GM21423 (cell line): ENCODE results near the gene SNRNP25.
"Not testable (repeated sequence)": the region's sequence is repeated elsewhere in the genome, so short reads cannot be mapped to it uniquely, and the experiment has no call there.

Source experiments
- ATAC-seq: cut with Tn5 transposase; IDR thresholded peaks from one replicate; pipeline ENCODE4 v1.9.1; 2021; ENCODE audit warnings: mild to moderate bottlenecking, moderate library complexity; ENCODE audit not compliant: unreplicated experiment

Gene SNRNP25

DNA sequence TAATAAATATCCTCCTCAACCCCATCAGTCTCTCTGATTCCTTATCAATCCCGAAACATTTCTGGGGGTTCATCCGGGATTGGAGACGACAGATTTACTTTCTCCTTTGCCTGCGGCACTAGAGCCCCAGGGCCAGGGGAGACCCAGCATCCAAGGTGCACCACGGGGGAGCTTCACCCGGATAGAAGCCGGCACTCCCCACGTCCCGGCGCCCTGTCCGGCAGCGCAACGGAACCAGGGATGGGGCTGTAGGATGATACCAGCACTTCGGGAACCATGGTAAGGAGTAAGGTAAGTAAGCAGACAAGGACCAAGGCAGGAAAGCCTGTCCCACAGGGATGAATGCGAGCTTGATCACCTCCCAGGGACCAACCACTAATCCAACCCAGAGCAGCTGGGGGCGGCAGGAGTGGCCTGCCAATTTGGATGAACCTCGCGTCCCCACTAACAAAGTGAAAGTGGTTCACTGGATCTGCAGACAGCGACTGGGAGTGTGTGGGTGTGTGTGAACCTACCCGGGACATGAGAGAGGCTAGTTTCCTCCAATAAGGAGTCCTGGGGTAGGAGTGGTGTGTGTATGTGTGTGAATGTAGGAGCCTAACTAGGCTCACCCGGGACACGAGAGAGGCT, 12.1 kb upstream of the SNRNP25 start:
- no peak for ATAC-seq

DNA sequence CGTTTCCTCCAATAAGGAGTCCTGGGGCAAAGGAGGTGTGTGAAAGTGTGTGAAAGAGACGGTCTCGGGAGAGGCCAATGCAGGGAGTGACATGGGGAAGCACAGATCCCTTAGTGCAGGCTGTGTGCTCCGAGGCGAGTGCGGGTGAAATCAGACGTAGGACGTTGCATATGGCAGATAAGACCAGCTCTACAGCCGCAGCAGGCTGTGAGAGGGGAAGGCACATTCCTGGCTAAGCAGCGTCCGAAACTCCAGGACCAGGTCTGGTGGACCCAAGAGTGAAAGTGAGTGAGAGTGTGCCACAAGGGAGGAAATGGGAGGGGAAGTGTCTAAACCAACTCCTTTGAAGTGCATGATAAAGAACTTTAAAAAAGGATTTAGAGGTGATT, 11.6 kb upstream of the SNRNP25 start:
- no peak for ATAC-seq

DNA sequence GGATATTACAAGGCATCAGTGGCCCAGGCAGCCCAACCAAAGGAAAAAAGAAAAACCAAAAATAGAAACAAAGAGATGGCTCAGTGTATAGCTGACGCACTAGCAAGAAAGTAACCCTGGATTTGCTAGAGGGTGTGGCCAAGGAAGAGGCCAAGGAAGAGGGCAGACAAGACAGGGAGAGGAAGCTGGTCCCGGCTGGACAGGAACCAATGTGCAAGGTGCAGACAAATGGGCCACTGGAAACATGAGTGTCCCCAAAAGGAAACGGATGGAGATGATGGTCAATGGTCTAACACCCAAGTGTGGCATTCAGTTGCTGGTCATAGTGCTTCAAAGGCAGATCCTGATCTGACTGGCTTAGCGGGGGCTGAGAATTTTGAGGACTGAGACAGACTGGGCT, 10.9 kb upstream of the SNRNP25 start:
- no peak for ATAC-seq

DNA sequence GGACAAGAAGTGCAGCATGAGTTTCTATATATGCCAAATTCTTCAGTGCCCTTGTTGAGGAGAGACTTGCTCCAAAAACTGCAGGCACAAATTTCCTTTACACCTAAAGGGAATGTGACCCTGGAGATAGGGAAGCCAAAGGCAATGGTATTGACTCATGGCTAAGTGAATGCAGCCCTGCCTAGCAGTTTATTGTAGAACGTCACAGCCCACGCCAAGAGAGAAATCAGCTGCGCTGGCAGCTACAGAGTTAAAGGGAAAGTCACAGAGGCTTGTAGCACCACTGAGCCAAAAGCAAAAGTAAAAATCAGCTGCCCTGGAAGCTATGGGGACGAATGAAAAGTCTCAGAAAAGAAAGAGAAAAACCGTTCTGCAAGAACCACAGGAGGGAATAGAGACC, 10.3 kb upstream of the SNRNP25 start:
- ATAC-seq, result no peak

DNA sequence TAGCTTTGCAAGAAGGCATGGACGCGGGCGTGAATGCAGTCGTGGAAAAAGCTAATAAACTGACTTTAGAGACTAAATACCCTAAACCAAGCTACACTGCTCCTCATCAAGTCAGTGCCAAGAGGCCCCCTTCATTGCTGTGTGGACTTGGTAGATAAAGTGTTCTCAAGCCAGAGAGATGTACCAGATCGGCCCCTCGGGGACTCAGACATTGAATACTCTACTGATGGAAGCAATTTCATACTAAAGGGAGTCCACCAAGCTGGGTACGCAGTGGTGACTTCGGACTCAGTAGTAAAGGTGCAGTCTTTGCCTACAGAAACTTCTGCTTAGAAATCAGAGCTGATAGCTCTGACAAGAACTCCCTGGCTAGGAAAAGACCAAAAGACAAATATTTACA, 9.0 kb upstream of the SNRNP25 start:
- no peak for ATAC-seq

DNA sequence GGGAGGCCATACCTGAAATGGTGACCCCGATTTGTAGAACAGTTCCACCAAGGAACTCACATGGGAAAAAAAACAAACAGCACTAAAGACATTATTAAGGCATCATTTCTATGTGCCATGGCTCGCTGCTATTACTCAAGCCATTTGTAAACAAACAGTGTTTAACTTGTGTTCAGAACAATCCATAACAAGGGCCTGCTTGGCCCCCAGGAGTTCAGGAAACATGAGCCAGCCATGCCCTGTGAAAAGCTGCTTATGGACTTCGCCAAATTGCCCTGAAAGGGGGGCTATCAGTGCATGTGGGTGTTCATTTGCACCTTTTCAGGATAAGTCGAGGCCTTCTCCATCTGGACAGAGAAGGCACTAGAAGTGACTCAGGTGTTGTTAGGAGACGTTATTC, 8.2 kb upstream of the SNRNP25 start:
- ATAC-seq, result no peak

DNA sequence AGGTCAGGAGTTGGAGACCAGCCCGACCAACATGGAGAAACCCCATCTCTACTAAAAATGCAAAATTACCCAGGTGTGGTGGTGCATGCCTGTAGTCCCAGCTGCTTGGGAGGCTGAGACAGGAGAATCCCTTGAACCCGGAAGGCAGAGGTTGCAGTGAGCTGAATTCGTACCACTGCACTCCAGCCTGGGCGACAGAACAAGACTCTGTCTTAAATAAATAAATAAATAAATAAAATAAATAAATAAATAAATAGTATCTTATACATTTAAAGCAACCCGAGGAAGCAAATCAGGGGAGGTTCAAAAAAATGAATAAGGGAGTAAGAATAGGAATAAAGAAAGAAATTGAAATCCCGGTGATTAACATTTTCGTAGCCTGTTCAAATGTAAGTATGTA, 7.1 kb upstream of the SNRNP25 start:
- ATAC-seq, result not testable (repeated sequence)

DNA sequence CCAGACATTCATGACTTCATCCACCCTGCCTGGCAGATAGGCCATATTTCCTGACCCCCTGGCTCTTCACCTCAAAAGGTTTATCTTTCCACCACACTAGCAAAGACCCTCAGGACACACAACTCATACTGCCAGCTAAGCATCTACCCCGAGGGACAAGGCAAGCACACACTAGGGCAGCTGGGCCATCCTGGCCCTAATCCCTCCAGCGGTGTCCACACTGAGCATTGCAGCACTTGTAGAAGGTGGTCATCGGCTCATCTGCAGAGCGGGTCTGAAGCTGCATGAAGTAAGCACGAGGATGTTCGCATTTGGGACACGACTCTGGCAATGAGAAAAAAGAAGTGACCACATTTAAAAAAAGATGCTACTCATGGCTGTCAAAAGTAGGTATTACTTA, 6.4 kb upstream of the SNRNP25 start:
- no peak for ATAC-seq

DNA sequence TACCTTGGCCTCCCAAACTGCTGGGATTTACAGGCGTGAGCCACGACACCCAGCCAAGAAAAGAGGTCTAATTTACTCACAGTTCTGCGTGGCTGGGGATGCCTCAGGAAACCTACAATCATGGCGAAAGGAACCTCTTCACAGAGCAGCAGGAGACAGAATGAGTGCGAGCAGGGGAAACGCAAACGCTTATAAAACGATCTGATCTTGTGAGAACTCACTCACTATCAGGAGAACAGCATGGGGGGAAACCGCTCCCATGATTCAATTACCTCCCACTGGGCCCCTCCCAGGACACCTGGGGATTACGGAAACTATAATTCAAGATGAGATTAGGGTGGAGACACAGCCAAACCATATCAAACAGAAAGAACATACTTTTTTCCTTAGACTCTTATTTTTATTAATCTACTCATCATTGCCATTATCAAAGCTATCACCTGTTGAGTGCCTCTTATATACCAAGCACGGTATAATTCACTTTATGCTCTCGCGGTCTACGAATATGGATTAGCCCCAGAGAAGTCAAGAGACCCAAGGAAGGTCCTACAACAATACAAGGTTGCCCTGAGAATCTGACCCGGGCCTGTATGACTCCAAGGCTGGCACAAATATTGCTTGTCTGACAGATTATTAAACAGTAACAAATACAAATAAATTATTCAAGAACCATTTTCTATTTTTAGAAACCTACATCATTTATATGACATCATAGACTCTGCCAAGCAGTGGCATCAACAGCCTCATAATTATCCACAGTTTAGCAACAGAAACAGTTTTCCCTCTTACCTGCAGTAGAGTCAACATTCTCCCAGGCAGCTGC, 2.6 kb upstream of the SNRNP25 start:
- ATAC-seq, result no peak

DNA sequence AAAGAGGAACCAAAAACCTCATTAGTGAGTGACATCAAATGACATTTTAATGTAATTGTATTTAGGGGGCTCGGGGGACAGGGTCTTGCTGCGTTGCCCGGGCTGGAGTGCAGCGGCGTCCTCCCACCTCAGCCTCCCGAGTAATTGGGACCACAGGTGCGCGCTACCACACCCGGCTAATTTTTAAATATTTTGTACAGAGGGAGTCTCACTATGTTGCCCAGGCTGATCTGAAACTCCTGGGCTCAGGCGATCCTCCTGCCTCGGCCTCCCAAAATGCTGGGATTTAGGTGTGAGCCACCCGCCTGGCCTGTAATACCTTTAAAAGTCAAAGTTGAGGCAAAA, 581 bp downstream of the SNRNP25 start:
- no peak for ATAC-seq

DNA sequence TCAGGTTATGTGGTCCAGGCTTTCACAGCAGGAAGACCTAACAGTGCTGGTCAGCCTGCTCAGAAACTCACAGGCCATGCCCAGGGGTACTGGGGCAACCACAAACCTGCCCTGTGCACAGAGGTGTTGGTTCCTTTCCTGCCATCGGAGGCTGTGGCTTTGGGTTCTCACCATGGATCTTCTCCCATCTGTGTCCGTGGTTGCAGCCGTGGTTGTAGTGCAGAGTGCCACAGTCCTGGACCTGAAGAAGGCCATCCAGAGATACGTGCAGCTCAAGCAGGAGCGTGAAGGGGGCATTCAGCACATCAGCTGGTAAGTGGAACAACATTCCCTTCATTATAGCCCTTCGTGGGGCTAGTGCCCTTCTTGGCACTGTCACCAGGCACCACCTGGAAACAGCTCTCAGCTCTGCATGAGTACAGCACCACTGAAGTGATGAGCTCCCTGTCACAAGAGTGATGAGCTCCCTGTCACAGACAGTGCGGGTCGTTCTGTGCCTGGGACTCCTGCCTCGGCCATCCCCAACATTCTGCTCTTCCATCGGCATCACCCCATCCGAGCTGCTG, 2.0 kb downstream of the SNRNP25 start:
- no peak for ATAC-seq

DNA sequence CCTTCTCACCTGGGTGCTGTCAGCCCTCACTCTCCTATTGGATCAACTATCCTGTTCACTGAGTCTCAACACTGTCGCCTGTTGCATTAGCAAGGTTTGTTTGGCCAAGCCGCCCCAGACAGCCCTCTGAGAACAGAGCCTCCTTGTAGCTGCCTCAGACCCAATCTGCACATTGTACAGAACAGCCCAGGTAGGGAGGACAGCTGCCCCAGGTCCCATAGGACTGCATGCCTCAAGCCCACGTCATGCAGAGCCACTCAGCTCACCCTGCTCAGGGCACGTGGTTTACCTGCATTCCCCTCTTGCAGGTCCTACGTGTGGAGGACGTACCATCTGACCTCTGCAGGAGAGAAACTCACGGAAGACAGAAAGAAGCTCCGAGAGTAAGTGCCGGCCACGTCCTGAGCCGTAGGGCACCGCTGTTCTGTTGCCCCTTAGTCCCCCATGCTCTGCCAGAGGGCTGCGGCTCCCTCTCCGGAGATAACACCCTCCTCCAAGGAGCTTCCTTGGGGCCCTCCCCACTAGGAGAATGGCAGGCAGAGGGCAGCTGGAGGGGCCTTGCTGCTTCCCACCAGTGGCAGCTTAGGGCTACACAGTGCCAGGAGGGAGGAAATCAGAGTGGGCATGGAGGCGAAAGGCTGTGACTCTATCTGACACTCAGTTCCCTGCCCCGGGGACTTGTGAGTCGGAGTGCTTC, 2.8 kb downstream of the SNRNP25 start:
- no peak for ATAC-seq

DNA sequence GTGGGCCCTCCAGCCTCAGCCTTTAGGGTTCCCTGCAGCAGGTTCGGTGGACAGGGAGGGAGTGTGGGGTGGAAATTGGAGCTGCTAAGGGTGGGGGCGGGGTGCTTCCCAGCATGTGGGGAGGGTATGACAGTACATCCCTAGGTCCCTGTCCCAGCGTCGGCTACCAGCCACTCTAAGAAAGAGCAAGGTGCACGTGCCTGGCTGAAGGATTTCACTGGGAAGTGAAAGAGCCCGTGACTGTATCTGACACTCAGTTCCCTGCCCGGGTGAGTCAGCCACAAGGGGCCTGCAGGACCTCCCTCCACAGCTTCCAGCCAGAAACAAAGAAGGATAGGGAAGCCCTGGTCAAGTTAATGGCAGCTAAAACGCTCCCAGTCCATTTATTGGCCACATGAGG, 4.1 kb downstream of the SNRNP25 start:
- ATAC-seq, result no peak

DNA sequence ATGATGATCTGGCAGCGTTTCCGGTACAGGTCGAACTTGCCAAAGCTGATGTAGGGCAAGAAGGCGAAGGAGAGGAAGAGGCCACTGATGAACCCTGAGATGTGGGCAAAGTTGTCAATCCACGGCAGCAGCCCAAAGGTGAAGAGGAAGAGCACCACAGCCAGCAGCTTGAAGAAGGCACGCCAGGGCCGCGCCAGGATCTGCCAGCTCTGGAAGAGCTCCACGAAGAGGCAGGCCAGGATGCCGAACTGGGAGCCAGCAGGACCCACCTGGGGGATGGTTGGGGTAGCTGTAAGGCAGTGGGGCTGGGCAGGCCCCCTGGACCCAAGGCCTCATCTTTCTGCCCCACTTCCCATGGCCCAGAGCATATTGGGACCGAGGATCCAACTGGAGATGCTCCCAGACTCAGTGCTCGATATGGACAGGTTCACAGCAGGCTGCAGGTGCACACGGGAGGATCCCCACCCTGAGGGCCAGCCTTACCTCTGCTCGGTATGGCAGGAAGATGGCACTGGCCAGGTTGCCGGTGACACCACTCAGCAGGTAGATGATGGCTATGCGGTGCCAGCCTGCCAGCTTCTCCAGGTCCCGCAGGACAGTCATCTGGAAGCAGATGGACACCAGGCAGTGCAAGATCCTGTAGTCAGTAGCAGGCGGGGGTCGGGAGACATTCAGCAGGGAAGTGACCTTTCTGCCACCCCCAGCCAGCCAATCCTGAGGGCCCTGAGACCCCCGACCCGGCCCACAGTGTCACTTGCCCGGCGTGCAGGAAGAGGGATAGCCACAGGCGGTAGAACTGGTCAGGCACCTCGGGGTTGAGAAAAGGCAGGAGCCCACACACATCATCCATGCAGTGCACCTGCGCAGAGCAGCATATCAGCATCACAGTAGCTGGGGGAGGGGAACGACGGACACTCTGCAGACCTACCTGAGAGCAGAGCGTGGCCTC, 5.1 kb downstream of the SNRNP25 start:
- ATAC-seq, result no peak

DNA sequence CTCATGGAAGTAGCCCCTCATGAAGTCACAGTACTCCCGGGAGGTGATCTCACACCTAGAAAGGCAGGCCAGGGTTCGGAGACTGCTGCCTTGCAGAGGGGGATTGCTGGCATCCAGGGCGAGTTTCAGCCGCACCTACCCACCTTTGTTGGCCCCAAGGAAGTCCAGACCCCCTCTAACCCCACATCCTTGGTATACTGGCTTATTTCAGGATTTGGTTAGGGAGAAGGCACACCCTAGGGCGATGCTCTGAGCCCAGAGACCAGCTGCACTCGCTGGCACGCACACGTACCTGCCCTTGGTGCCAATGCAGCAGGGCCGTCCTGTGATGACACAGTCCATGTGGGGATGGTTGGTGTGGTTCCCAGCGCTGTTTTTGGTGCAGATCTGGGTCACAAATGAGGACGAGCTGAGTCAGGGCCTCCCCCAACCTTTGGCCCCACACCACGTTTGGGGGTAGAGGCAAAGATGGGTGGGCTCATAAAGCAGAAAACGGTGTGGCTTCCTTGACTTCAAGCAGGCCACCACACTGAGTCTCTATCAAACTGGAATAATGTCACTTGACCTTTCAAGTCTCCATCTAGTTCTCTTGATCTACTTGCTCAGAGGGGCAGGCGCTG, 5.9 kb downstream of the SNRNP25 start:
- no peak for ATAC-seq

DNA sequence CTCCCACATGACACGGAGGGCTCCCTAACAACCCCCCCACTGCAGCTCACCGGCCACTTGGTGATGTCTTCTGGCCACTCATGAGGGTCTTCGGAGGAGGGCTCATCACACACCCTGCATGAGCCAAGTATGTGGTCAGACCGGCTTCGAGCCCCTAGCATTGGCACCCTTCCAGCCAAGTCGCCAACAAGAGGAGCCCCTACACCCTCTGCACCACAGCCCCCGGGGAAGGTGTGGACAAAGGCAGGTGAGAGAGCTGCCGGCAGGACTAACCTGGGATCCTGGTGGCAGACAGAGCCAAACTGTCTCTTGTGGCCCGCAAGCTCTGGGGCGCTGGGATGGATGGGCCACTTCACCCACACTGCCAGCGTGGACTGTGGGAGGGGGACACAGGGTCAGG, 6.5 kb downstream of the SNRNP25 start:
- no peak for ATAC-seq

DNA sequence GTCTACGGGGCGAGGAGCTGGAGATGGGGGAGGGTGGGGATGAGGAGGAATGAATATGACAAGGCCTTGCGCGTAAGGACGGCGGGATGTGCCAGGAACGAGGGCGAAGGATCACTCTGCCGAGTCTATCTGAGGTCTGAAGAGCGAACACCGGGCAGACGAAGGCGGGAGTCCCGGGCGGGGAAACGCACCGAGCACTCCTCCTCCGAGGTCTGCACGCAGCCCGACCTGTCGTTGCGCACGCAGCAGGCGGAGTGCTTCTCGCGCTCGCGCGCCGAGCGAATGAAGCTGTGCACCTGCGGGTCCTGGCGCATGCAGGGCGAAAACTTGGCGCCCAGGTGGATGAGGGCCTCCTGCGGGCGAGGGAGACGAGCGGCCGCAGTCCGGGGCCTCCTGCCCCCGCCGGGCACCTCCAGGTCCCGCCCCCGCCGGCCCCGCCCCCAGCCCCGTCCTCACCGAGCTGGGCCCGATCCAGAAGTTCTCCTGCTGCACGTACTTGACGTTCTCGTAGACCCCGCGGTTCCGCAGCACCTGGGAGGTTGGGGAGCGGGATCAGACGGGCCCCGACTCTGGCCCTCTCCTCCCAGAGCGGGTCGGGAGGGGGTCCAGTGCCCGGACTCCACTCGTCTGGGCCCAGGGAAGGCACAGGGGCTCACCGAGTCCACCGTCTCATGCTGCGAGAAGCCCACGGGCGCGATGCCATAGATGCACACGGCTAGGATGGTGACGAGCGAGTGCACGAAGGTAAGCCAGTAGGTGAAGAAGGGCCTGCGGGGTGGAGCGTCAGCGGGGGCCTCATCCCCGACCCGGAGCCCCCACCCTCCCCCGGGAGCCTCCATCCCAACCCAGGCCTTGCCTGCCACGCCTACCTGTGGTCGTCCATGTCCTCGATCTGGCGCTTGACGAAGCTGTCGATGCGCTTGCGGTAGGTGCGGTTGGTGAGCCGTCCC, 7.6 kb downstream of the SNRNP25 start:
- no peak for ATAC-seq

DNA sequence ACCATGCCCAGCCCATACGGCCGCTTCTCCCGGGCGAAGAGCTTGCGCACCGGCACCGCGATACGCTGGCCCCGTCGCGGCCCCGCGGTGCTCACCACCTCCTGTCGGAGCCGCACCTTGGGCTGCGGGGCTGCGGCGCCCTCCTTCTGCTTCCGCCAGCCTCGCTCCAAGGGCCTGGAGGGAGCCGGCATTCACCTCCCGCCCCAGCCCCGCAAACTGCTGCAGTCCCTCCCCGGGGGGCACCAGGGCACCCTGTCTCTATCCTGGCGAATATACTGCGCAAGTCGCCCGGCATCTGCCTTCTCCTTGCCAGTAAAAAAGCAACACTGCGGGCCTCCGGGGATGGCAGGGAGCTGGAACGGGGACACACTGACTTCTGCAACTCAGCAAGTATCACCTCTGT, 8.3 kb downstream of the SNRNP25 start:
- ATAC-seq, result no peak

DNA sequence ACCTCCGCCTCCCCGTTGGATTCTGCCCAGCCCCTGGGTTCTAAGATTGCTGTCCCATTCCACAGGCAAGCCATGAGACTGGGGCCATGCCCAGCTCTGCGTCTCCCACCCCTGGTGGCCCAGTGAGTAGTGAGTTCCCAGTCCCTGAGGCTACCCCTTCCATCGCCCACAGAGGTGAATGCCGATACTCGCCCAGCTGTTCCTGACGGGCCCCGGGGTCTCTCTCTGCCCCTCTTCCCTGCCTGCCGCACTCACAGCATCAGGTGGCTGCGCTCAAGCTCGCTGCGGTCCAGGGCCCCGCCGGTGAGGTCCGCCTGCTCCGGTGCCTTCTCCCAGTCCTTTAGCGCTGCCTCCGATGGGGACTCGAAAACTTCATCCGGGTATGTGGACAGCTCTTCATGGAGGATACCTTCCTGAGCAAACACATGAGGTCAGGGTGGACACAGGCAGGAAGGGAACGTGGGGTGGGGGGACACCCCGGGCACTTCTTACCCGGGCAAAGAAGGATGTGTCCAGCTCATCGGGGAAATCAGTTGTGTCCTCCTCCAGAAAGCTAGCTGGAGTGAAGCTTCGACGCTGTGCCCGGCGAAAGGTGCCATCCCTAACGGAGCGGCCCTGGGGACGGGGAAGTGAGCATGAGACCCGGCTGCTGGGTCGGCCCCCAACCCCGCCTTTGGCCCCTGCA, 8.8 kb downstream of the SNRNP25 start:
- no peak for ATAC-seq
